ENCODE results near the gene ZIC5. TPM values are rescaled to one million over a fixed set of nuclear protein-coding genes. Genes with fewer than 3 reads are reported as not detected.

Gene ZIC5
- not detected in 2 replicates for total RNA-seq

DNA sequence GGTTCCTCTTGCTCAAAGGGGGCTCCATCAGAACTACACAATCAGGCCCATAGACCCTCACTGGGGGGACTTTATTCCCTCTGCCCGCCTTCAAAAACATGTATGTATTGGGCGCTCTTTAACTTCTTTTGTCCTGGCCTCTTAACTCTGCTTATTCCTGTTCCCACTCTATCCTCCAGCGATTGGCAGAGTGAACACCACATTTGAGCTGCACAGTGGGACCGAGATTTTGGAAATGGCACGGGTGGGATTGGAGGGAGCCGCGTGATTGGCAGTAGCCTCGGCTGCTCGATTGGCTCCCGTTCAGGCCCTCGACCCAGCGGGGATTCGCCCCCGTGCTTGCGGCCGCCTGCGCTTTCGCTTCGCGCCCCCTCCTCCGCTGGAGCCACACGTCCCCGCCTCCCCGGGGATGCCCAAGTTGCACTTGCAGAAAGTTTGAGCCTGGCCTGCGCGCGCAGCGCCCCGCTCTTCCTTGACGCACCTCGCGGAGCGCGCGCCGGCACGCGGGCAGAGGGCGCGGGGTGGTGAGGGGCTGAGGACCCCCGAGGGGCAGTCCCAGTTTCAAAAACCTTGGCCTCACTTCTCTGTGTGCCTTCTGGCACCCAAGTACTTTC is at the start of gene ZIC5:
Gene ZIC5 (minus strand): TSS at position 192 of the 614 bp plus-strand sequence. CDS start 164 bp downstream, at position 28.

DNA sequence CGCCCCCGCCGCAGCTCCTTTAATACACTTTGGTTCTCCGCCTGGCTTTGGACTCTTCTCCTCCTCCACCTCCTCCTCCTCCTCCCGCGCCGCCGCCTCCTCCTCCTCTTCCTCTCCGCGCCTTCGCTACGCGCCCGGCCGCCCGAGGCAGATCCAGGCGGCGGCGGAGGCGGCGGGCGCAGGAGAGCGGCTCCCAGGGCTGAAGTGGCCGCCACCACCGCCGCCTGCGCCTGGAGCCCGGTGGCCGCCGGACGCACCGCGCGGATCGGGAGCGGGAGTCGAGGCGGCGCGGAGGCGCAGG is 10.1 kb upstream of the ZIC5 start, which contains the start of gene ZIC2:
Gene ZIC2 (plus strand): TSS at position 50 of the 301 bp plus-strand sequence. CDS start 281 bp downstream, outside the sequence.

Other genes starting within 250 kb of the ZIC5 start
- gene ZIC2, start 10.0 kb upstream of the ZIC5 start, total RNA-seq: not detected in 2 replicates
- 14.3 and 27.0 TPM in 2 replicates for gene PCCA, start 117.3 kb upstream of the ZIC5 start, total RNA-seq

Measured in subcutaneous preadipocyte (primary cell).